Astrocyte of the spinal cord (primary cell): ENCODE measurements around the gene YWHAH.

Source experiments
- DNase-seq: peaks from one replicate; pipeline ENCODE4 v3.0.0; 2011; ENCODE audit warnings: low read depth, low spot score
- H3K4me3 ChIP-seq: 2 replicates; pipeline ENCODE4 v1.5.1; 2011; ENCODE audit warnings: low read depth, mild to moderate bottlenecking, low read length, moderate library complexity
- CTCF ChIP-seq: IDR thresholded peaks from 2 replicates; pipeline ENCODE4 v1.5.1; 2012; ENCODE audit warnings: low read depth, mild to moderate bottlenecking, low read length, inconsistent platforms
- in situ Hi-C: cut with HindIII; loops from 2 replicates; pipeline ENCODE4 v1.10.0; 2017; ENCODE audit warnings: low sequenced_read_pairs

YWHAH gene

GRCh38 chr22:31987218-31987617 is 42.9 kb downstream of the YWHAH start:
- no peak for DNase-seq
- in situ Hi-C loops = no loop called here
- no peak for TF ChIP-seq CTCF
- no peak overlapping the region for H3K4me3 ChIP-seq

DNA sequence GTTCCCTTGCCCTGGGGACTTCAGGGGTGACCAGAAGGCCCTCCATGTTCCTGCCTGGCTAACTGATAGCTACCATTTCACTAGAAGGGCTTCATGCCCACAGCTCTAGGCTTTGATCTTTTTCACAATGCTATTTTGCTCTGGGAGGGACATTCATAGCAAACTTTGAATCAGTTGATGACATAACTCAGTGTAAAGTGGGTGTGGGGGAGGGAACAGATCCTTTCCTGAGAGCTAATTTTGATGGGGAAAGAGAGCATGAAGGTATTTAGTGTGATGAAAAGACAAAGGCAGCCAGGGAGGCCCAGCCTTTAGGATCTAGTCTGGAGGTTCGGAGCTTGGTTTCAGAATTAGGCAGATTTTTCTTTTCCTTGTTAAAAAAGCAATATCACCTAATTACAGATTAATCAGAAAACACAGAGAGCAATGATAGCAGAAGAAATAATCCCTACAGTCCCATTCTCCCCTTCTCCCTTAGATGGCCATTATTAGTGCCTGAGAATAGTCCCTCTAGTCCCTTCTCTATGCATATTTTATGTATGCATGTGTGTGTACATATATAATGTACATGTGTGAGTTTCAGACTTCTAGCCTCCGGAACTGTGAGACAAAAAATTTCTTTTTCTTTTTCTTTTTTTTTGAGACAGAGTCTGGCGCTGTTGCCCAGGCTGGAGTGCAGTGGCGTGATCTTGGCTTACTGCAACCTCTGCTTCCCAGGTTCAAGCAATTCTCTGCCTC is 46.9 kb downstream of the YWHAH start:
- TF ChIP-seq CTCF = no peak
- in situ Hi-C loops = no loop called here

GRCh38 chr22:31995046-31995445 is 50.7 kb downstream of the YWHAH start:
- no peak for DNase-seq
- peak; percentile 19 for TF ChIP-seq CTCF
- H3K4me3 ChIP-seq = no peak overlapping the region
- in situ Hi-C loops = no loop called here

More for the DNA sequence above, 46.9 kb downstream of the YWHAH start:
- no peak for DNase-seq
- H3K4me3 ChIP-seq = no peak overlapping the region

DNA sequence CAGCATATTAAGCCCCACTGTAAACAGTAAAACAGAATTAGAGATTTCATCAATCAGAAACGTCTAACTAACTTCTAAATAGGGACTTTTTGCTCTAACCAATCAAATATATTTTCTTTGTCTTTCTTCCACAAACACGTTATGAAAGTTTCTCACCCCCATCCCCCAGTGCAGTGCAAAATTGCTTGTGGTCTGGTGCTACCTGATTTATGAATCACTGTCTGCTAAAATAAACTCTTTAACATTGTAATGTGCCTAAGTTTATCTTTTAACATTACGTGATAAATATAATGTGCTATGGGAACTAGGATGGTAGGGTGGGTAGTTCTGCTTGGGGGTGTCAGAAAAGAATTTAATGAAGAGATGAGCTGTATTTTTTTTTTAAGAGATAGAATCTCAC is 51.5 kb downstream of the YWHAH start:
- in situ Hi-C loops = no loop called here
- no peak for DNase-seq
- no peak overlapping the region for H3K4me3 ChIP-seq
- TF ChIP-seq CTCF = no peak

DNA sequence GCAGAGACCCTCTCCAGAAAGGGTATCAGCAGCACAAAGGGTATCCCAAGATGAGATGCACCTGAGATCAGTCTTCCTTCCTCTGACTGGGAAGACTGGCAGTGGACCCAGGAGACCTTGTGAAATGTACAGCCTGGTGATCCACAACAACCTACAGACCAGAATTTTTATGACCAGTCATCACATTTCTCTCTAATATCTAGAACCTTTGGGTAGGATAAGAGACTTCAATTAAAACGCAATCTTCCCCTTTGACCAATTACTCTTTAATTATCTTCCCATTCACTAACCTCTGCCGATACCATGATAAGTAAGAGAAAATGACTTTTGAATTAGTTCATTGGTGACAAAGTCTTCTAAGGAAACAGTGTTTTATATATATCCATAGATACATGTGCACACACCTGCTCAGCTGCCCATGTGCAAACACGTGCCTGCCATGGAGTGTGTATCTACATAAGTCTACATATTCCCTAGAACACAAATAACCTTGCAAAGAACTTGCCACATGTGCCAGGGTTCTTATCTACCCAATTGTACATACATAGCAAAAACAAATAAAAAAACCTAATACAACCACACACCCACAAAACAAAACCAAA is 54.5 kb downstream of the YWHAH start:
- no peak overlapping the region for H3K4me3 ChIP-seq
- in situ Hi-C loops = no loop called here
- DNase-seq = no peak
- no peak for TF ChIP-seq CTCF

DNA sequence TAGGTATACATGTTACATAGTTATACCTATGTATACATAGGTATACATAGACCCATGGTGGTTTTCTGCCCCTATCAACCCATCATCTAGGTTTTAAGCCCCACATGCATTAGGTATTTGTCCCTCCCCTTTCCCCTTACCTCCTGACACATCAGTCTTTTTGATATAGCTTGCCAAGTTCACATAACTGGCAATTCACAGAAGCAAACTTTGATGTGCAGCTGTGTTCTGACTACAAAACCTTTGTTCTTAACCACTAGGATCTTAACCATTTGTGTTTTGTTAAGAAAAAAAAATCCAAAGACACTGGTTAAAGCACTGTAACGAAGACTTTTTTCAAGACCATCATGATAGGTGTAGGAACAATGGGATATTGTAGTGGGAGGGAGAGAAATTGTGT is 55.8 kb downstream of the YWHAH start:
- DNase-seq = no peak
- no peak overlapping the region for H3K4me3 ChIP-seq
- in situ Hi-C loops = no loop called here
- TF ChIP-seq CTCF = no peak
